ENCODE results near the gene FAXC. TPM values are rescaled to one million over a fixed set of nuclear protein-coding genes. Genes with fewer than 3 reads are reported as not detected.

Gene FAXC
- total and polyA plus RNA-seq, 2 of the 13 experiments (the other 11 are each of a cell fraction or from before 2014, with no cell fraction given) = 0.11 to 0.63 TPM

DNA sequence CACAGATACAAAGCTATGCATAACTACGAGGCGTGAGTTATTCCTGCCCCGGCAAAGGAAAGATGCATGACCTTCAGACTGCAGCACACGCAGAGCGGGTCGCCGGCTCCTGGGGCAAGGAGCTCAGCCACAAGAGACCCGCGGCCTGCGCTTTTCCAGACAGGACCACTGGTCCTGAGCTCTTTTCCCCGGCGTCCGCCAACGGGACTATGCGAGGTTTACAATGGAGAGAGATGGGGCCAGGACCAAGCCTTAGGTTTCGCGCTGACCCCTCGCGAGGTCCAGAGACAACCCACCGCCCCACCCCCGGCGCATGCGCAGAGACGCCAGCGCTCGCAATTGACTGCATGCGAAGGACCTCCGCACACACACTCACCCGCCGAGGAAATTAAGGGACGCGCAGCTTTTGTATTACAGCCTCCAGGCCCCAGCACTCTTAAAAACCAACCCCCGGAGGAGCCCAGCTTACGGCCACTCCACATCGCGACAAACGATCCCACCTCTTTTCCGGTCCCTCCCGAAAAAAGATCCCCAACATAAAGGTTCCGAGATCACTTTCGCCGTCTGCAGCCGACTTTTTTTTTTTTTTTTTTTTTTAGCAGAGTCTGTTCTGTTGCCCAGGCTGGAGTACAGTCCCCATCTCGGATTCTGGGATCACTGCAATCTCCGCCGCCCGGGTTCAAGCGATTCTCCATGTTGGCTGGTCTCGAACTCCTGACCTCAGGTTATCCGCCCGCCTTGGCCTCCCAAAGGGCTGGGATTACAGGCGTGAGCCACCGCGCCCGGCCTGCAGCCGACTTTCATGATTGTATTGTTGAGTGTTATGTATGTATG lies 44.4 kb upstream of the FAXC start, which contains the start of gene COQ3 (continued):
- TF ChIP-seq IRF2 (CRISPR knock-in tag; IDR thresholded peaks at IDR 0.05) (no peak; the same call in 1 of the 2 replicates), ZNF703 (CRISPR knock-in tag; IDR thresholded peaks at IDR 0.05; ENCODE audit: borderline replicate concordance) (no peak), ZBTB7A (CRISPR knock-in tag; IDR thresholded peaks at IDR 0.05) (no peak), ZNF235 (CRISPR knock-in tag; IDR thresholded peaks at IDR 0.05; ENCODE audit: borderline replicate concordance) (no peak), HINFP (CRISPR knock-in tag; IDR thresholded peaks at IDR 0.05; ENCODE audit: low read depth) (peak; percentile 77), NBN (conservative IDR thresholded peaks at IDR 0.05) (no peak), ZNF224 (CRISPR knock-in tag; IDR thresholded peaks at IDR 0.05) (peak; percentile 32; the same call in 1 of the 2 replicates), ZNF543 (CRISPR knock-in tag; IDR thresholded peaks at IDR 0.05) (peak; percentile 84; the same call in 1 of the 2 replicates), ETV6 (CRISPR knock-in tag; conservative IDR thresholded peaks at IDR 0.05) (no peak), ZNF546 (CRISPR knock-in tag; conservative IDR thresholded peaks at IDR 0.05) (no peak), BRCA1 (CRISPR knock-in tag; IDR thresholded peaks at IDR 0.05) (0 out of 2 replicates have a peak, but pooled peaks have one; percentile 28), POLR2G (IDR thresholded peaks at IDR 0.05; ENCODE audit: low read depth, low read length) (peak; percentile 96), DMAP1 (CRISPR knock-in tag; IDR thresholded peaks at IDR 0.05) (peak; percentile 65; the same call in 1 of the 2 replicates), ZNF234 (CRISPR knock-in tag; conservative IDR thresholded peaks at IDR 0.05) (0 out of 2 replicates have a peak, but pooled peaks have one; percentile 33), NONO (IDR thresholded peaks at IDR 0.05) (no peak), NONO (CRISPR knock-in tag; conservative IDR thresholded peaks at IDR 0.05) (0 out of 2 replicates have a peak, but pooled peaks have one; percentile 55), ZNF124 (CRISPR knock-in tag; IDR thresholded peaks at IDR 0.05) (no peak)
- TF ChIP-seq, protein P1, sequence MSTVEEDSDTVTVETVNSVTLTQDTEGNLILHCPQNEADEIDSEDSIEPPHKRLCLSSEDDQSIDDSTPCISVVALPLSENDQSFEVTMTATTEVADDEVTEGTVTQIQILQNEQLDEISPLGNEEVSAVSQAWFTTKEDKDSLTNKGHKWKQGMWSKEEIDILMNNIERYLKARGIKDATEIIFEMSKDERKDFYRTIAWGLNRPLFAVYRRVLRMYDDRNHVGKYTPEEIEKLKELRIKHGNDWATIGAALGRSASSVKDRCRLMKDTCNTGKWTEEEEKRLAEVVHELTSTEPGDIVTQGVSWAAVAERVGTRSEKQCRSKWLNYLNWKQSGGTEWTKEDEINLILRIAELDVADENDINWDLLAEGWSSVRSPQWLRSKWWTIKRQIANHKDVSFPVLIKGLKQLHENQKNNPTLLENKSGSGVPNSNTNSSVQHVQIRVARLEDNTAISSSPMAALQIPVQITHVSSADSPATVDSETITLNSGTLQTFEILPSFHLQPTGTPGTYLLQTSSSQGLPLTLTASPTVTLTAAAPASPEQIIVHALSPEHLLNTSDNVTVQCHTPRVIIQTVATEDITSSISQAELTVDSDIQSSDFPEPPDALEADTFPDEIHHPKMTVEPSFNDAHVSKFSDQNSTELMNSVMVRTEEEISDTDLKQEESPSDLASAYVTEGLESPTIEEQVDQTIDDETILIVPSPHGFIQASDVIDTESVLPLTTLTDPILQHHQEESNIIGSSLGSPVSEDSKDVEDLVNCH (CRISPR knock-in tag; IDR thresholded peaks at IDR 0.05) = no peak
- TF ChIP-seq, protein P2, sequence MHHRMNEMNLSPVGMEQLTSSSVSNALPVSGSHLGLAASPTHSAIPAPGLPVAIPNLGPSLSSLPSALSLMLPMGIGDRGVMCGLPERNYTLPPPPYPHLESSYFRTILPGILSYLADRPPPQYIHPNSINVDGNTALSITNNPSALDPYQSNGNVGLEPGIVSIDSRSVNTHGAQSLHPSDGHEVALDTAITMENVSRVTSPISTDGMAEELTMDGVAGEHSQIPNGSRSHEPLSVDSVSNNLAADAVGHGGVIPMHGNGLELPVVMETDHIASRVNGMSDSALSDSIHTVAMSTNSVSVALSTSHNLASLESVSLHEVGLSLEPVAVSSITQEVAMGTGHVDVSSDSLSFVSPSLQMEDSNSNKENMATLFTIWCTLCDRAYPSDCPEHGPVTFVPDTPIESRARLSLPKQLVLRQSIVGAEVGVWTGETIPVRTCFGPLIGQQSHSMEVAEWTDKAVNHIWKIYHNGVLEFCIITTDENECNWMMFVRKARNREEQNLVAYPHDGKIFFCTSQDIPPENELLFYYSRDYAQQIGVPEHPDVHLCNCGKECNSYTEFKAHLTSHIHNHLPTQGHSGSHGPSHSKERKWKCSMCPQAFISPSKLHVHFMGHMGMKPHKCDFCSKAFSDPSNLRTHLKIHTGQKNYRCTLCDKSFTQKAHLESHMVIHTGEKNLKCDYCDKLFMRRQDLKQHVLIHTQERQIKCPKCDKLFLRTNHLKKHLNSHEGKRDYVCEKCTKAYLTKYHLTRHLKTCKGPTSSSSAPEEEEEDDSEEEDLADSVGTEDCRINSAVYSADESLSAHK (CRISPR knock-in tag; IDR thresholded peaks at IDR 0.05; ENCODE audit: borderline replicate concordance) = no peak
- TF ChIP-seq, protein P3, sequence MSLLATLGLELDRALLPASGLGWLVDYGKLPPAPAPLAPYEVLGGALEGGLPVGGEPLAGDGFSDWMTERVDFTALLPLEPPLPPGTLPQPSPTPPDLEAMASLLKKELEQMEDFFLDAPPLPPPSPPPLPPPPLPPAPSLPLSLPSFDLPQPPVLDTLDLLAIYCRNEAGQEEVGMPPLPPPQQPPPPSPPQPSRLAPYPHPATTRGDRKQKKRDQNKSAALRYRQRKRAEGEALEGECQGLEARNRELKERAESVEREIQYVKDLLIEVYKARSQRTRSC (CRISPR knock-in tag; IDR thresholded peaks at IDR 0.05; ENCODE audit: low read depth) = no peak
- TF ChIP-seq, protein P4, sequence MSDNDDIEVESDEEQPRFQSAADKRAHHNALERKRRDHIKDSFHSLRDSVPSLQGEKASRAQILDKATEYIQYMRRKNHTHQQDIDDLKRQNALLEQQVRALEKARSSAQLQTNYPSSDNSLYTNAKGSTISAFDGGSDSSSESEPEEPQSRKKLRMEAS (IDR thresholded peaks at IDR 0.05) = peak; percentile 36; the same call in 1 of the 2 replicates
- TF ChIP-seq, protein P5, sequence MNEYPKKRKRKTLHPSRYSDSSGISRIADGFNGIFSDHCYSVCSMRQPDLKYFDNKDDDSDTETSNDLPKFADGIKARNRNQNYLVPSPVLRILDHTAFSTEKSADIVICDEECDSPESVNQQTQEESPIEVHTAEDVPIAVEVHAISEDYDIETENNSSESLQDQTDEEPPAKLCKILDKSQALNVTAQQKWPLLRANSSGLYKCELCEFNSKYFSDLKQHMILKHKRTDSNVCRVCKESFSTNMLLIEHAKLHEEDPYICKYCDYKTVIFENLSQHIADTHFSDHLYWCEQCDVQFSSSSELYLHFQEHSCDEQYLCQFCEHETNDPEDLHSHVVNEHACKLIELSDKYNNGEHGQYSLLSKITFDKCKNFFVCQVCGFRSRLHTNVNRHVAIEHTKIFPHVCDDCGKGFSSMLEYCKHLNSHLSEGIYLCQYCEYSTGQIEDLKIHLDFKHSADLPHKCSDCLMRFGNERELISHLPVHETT (CRISPR knock-in tag; conservative IDR thresholded peaks at IDR 0.05) = no peak
